ENCODE results near the gene CES1. TPM values are rescaled to one million over a fixed set of nuclear protein-coding genes. Genes with fewer than 3 reads are reported as not detected.

Gene CES1
- total and polyA plus RNA-seq, 10 of the 15 experiments (the other 5 are each of a cell fraction or from before 2014, with no cell fraction given): 0.08 to 0.69 (median 0.27) TPM; not detected in 6

GRCh38 chr16:55828680-55829079, 4.2 kb downstream of the CES1 start (continued):
- TF ChIP-seq GATAD2B (conservative IDR thresholded peaks at IDR 0.05; ENCODE audit: low read depth): no peak
- TF ChIP-seq, protein P1, sequence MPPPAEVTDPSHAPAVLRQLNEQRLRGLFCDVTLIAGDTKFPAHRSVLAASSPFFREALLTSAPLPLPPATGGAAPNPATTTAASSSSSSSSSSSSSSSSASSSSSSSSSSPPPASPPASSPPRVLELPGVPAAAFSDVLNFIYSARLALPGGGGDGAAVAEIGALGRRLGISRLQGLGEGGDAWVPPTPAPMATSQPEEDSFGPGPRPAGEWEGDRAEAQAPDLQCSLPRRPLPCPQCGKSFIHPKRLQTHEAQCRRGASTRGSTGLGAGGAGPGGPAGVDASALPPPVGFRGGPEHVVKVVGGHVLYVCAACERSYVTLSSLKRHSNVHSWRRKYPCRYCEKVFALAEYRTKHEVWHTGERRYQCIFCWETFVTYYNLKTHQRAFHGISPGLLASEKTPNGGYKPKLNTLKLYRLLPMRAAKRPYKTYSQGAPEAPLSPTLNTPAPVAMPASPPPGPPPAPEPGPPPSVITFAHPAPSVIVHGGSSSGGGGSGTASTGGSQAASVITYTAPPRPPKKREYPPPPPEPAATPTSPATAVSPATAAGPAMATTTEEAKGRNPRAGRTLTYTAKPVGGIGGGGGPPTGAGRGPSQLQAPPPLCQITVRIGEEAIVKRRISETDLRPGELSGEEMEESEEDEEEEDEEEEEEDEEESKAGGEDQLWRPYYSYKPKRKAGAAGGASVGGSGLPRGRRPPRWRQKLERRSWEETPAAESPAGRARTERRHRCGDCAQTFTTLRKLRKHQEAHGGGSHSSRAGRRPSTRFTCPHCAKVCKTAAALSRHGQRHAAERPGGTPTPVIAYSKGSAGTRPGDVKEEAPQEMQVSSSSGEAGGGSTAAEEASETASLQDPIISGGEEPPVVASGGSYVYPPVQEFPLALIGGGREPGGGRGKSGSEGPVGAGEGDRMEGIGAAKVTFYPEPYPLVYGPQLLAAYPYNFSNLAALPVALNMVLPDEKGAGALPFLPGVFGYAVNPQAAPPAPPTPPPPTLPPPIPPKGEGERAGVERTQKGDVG (CRISPR knock-in tag; IDR thresholded peaks at IDR 0.05): no peak
- no peak for TF ChIP-seq KAT2A (conservative IDR thresholded peaks at IDR 0.05; ENCODE audit: control insufficient read depth, low read depth, low read length)
- TF ChIP-seq SIX5 (IDR thresholded peaks at IDR 0.05; ENCODE audit: low read depth, low read length, severe bottlenecking): no peak
- TF ChIP-seq EP300 (IDR thresholded peaks at IDR 0.05; ENCODE audit: borderline replicate concordance in 1 of 2, control insufficient read depth in 1 of 2, low read depth in 2 of 2, low read length in 2 of 2): no peak

GRCh38 chr16:55825115-55825728, 7.7 kb downstream of the CES1 start:
- no peaks in the 10 kb centered on the region for H4K20me1 ChIP-seq (ENCODE audit: control insufficient read depth, insufficient read depth)
- ChIA-PET RAD21 (ENCODE audit: unreplicated experiment) (no interaction called here), CTCF (no interaction called here), SMC1A (ENCODE audit: uncharacterized antibody, unreplicated experiment) (no interaction called here), POLR2A (no interaction called here)
- DNase-seq (ENCODE audit: low read depth, low spot score): no peak
- H3K4me2 ChIP-seq (ENCODE audit: control insufficient read depth, insufficient read depth): no peak overlapping the region
- H3K4me3 ChIP-seq: no peak overlapping the region
- no peak overlapping the region for H2AFZ ChIP-seq (ENCODE audit: control insufficient read depth, low read depth, low read length)
- no peaks in the 10 kb centered on the region for H3K4me1 ChIP-seq (ENCODE audit: control insufficient read depth, insufficient read depth, low read length)
- no peaks in the 10 kb centered on the region for H3K36me3 ChIP-seq (ENCODE audit: control insufficient read depth in 2 of 2, insufficient read depth in 2 of 2, low read length in 1 of 2)
- no peak for FAIRE-seq
- intact Hi-C loops (cut with micrococcal nuclease; ENCODE audit: unreplicated experiment) (no loop called here), in situ Hi-C loops (cut with MboI) (loop anchor here (10.0 kb wide), 1 partner anchor 60 kb away; no protein-coding TSS in a partner anchor)
- H3K27ac ChIP-seq (ENCODE audit: control insufficient read depth, insufficient read depth): no peak overlapping the region
- no peaks in the 10 kb centered on the region for H3K9me3 ChIP-seq (replicated peaks; ENCODE audit: control insufficient read depth, insufficient read depth, low read length)
- no peaks in the 10 kb centered on the region for H3K27me3 ChIP-seq (replicated peaks in 1 of 2; ENCODE audit: control insufficient read depth in 2 of 2, insufficient read depth in 2 of 2, low read length in 1 of 2)
- WGBS (ENCODE audit: insufficient coverage, insufficient replicate concordance, low lambda C conversion rate, missing lambda C conversion rate): 36% methylated on average over 6 of the region's 6 CpGs
- H3K79me2 ChIP-seq (ENCODE audit: control insufficient read depth, insufficient read depth, low read length): no peaks in the 10 kb centered on the region
- no TSS peak for BruUV-seq (replicated peaks)
- ATAC-seq: no peak
- no peak overlapping the region for H3K9ac ChIP-seq (ENCODE audit: control insufficient read depth, insufficient read depth, low read length)
- TF ChIP-seq CHD1 (IDR thresholded peaks at IDR 0.05; ENCODE audit: low read depth, low read length) (no peak), KAT2A (conservative IDR thresholded peaks at IDR 0.05; ENCODE audit: control insufficient read depth, low read depth, low read length) (no peak), NFIC (IDR thresholded peaks at IDR 0.05; ENCODE audit: low read depth, low read length) (no peak), PAX5 (IDR thresholded peaks at IDR 0.05; ENCODE audit: borderline replicate concordance, low read depth, low read length) (no peak), TARDBP (IDR thresholded peaks at IDR 0.05; ENCODE audit: borderline replicate concordance) (no peak), SREBF2 (IDR thresholded peaks at IDR 0.05; ENCODE audit: low read length) (no peak), HDAC6 (IDR thresholded peaks at IDR 0.05; ENCODE audit: unreplicated experiment) (no peak), MTA2 (IDR thresholded peaks at IDR 0.05; ENCODE audit: low read depth) (no peak)
- TF ChIP-seq, protein P2, sequence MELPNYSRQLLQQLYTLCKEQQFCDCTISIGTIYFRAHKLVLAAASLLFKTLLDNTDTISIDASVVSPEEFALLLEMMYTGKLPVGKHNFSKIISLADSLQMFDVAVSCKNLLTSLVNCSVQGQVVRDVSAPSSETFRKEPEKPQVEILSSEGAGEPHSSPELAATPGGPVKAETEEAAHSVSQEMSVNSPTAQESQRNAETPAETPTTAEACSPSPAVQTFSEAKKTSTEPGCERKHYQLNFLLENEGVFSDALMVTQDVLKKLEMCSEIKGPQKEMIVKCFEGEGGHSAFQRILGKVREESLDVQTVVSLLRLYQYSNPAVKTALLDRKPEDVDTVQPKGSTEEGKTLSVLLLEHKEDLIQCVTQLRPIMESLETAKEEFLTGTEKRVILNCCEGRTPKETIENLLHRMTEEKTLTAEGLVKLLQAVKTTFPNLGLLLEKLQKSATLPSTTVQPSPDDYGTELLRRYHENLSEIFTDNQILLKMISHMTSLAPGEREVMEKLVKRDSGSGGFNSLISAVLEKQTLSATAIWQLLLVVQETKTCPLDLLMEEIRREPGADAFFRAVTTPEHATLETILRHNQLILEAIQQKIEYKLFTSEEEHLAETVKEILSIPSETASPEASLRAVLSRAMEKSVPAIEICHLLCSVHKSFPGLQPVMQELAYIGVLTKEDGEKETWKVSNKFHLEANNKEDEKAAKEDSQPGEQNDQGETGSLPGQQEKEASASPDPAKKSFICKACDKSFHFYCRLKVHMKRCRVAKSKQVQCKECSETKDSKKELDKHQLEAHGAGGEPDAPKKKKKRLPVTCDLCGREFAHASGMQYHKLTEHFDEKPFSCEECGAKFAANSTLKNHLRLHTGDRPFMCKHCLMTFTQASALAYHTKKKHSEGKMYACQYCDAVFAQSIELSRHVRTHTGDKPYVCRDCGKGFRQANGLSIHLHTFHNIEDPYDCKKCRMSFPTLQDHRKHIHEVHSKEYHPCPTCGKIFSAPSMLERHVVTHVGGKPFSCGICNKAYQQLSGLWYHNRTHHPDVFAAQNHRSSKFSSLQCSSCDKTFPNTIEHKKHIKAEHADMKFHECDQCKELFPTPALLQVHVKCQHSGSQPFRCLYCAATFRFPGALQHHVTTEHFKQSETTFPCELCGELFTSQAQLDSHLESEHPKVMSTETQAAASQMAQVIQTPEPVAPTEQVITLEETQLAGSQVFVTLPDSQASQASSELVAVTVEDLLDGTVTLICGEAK (IDR thresholded peaks at IDR 0.05; ENCODE audit: borderline replicate concordance): no peak
- TF ChIP-seq, protein P3, sequence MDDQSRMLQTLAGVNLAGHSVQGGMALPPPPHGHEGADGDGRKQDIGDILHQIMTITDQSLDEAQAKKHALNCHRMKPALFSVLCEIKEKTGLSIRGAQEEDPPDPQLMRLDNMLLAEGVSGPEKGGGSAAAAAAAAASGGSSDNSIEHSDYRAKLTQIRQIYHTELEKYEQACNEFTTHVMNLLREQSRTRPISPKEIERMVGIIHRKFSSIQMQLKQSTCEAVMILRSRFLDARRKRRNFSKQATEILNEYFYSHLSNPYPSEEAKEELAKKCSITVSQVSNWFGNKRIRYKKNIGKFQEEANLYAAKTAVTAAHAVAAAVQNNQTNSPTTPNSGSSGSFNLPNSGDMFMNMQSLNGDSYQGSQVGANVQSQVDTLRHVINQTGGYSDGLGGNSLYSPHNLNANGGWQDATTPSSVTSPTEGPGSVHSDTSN (IDR thresholded peaks at IDR 0.05; ENCODE audit: insufficient replicate concordance, low read depth, low read length): no peak
